ENCODE results near the gene RRM2.

GRCh38 chr2:10148268-10148667 lies 25.7 kb downstream of the RRM2 start:
- TF ChIP-seq CTCF (conservative IDR thresholded peaks at IDR 0.05; ENCODE audit: low read length): no peak
- no peak for TF ChIP-seq EZH2phosphoT487 (IDR thresholded peaks at IDR 0.05; ENCODE audit: borderline replicate concordance)

All from Loucy (cell line).